ENCODE results near the gene KRTAP8-1. TPM values are rescaled to one million over a fixed set of nuclear protein-coding genes. Genes with fewer than 3 reads are reported as not detected.

Gene KRTAP8-1
- total RNA-seq, 4 donors from 2014 or later = not detected

DNA sequence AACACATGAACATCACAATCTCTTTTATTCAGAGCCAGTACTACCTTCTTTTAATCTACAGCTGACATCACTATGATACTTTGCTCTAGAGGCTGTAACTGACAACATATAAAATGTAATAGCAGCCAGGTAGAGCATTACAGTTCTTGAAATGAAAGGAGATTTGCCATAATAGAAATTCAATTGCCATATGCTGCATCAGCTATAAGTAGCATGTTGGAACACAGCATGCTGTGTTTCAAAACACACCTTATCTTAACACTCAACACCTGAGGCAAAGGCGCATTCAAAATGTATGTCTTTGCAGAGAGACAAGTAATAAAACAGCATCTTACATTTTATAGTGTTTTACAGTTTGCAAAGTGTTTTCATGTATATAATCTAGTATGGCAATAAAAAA is 33.8 kb downstream of the KRTAP8-1 start:
- H3K4me1 ChIP-seq = no peaks in the 10 kb centered on the region
- H3K27ac ChIP-seq = no peak overlapping the region
- H3K27me3 ChIP-seq = no peaks in the 10 kb centered on the region
- no peak overlapping the region for H3K4me3 ChIP-seq
- H3K36me3 ChIP-seq = no peaks in the 10 kb centered on the region
- H3K9me3 ChIP-seq = no peaks in the 10 kb centered on the region
- TF ChIP-seq, protein P1, sequence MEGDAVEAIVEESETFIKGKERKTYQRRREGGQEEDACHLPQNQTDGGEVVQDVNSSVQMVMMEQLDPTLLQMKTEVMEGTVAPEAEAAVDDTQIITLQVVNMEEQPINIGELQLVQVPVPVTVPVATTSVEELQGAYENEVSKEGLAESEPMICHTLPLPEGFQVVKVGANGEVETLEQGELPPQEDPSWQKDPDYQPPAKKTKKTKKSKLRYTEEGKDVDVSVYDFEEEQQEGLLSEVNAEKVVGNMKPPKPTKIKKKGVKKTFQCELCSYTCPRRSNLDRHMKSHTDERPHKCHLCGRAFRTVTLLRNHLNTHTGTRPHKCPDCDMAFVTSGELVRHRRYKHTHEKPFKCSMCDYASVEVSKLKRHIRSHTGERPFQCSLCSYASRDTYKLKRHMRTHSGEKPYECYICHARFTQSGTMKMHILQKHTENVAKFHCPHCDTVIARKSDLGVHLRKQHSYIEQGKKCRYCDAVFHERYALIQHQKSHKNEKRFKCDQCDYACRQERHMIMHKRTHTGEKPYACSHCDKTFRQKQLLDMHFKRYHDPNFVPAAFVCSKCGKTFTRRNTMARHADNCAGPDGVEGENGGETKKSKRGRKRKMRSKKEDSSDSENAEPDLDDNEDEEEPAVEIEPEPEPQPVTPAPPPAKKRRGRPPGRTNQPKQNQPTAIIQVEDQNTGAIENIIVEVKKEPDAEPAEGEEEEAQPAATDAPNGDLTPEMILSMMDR (IDR thresholded peaks at IDR 0.05) = no peak
- no peak for TF ChIP-seq POLR2A (IDR thresholded peaks at IDR 0.05)
- DNase-seq = no peak
- intact Hi-C loops (cut with DNase I; ENCODE audit: low total_unique reads) = no loop called here

DNA sequence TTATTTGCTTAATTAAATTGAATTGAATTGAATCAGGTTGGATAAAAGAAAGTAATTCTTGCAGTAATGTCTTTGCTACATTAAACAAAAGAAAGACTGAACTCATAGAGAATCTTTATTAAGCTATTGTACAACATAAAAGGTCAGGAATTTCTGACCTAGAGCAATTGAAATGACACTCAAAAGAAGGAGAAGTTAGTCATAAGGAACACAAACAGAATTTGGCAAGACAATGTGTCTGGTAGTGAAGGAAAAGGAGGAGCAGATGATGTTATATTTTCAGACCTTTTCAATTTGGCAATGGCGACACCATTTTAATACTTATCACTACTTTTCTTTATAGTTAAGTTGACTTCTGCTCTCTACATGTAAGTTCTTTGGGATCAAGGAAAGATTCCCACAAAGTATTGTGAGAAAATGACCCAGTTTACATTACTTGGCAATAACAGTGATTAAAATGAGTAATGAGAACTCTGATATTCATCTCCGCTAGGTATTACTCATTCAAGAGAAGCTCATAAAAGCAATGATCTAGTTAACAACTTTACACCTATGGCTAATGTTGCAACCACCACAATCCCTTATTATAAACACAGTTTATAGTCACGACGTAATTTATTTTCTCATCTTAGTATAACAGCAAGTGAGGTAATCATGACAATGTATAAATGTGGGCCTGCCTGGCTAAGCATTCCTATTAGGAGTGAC is 43.2 kb downstream of the KRTAP8-1 start:
- no peaks in the 10 kb centered on the region for H3K4me1 ChIP-seq
- no peak overlapping the region for H3K4me3 ChIP-seq
- no peaks in the 10 kb centered on the region for H3K27me3 ChIP-seq
- intact Hi-C loops (cut with DNase I; ENCODE audit: low total_unique reads) = no loop called here
- H3K9me3 ChIP-seq = no peaks in the 10 kb centered on the region
- H3K36me3 ChIP-seq = no peaks in the 10 kb centered on the region
- DNase-seq = no peak
- no peak overlapping the region for H3K27ac ChIP-seq
- TF ChIP-seq, protein P1 (IDR thresholded peaks at IDR 0.05) = no peak
- TF ChIP-seq POLR2A (IDR thresholded peaks at IDR 0.05) = no peak

Small RNA genes within 50 kb of the gene (small RNA-seq; reads per million reads assigned to genes)
- not detected for gene AP000244.1
- not detected for gene KRTAP8-2P
- not detected for gene KRTAP8-3P

Other genes starting within 250 kb of the KRTAP8-1 start
- not detected for gene KRTAP22-2, start 222.9 kb downstream of the KRTAP8-1 start, total RNA-seq
- not detected for gene KRTAP6-3, start 220.8 kb downstream of the KRTAP8-1 start, total RNA-seq
- not detected for gene KRTAP6-2, start 214.4 kb downstream of the KRTAP8-1 start, total RNA-seq
- not detected for gene KRTAP22-1, start 212.2 kb downstream of the KRTAP8-1 start, total RNA-seq
- not detected for gene KRTAP6-1, start 199.3 kb downstream of the KRTAP8-1 start, total RNA-seq
- gene KRTAP20-1, start 196.8 kb downstream of the KRTAP8-1 start, total RNA-seq = not detected
- not detected for gene KRTAP20-4, start 192.6 kb downstream of the KRTAP8-1 start, total RNA-seq
- not detected for gene KRTAP20-2, start 178.1 kb downstream of the KRTAP8-1 start, total RNA-seq
- gene KRTAP20-3, start 170.4 kb downstream of the KRTAP8-1 start, total RNA-seq = not detected
- not detected for gene KRTAP21-3, start 94.5 kb downstream of the KRTAP8-1 start, total RNA-seq
- gene KRTAP21-2, start 66.0 kb downstream of the KRTAP8-1 start, total RNA-seq = not detected
- gene KRTAP21-1, start 57.8 kb downstream of the KRTAP8-1 start, total RNA-seq = not detected
- gene KRTAP7-1, start 16.5 kb upstream of the KRTAP8-1 start, total RNA-seq = not detected
- not detected for gene KRTAP11-1, start 68.3 kb upstream of the KRTAP8-1 start, total RNA-seq
- not detected for gene KRTAP19-8, start 225.2 kb upstream of the KRTAP8-1 start, total RNA-seq

All from uterus (tissue), 4 donors.